NCI-H526 treated with DMSO at 0.1 percent for 48 hours (cell line): ENCODE measurements around the gene ROMO1.
A peak's percentile ranks its signal among the peaks of the same experiment; 100 is the strongest.

Experiments used
- DNase-seq: peaks from one replicate; lab custom pipeline; 2025; lab: John Stamatoyannopoulos, UW

The ROMO1 gene

GRCh38 chr20:35699127-35699956 is at the start of gene ROMO1, which contains the start of gene NFS1:
ROMO1 (plus strand) TSS chr20:35699405; CDS start chr20:35699633, 228 bp downstream.
NFS1 (minus strand) TSS chr20:35699352; CDS start chr20:35699288, 64 bp downstream.
- DNase-seq, result peak; percentile 79

DNA sequence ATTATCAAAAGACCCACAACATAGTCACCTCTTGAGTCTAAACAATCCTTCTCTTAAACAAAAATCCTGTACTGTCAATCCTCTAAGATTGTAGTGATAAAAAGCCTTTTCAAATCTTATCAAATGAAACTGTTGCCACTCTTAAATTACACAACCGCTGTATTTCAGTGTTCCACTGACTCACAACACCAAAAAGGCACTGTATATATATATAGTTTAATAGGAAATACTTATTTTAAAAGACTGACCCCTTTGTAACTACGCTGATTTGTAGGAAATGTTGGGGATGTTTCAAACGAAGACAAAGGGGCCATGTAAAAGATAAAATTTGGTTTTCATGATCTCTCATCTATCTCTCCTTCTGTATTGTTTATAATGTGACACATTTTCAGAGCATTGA is 48.6 kb upstream of the ROMO1 start:
- DNase-seq, result no peak

- DNase-seq, result no peak
These were observed 47.2 kb upstream of the ROMO1 start for GRCh38 chr20:35651958-35652357.

GRCh38 chr20:35652641-35653429 is 46.4 kb upstream of the ROMO1 start:
- DNase-seq, result no peak

DNA sequence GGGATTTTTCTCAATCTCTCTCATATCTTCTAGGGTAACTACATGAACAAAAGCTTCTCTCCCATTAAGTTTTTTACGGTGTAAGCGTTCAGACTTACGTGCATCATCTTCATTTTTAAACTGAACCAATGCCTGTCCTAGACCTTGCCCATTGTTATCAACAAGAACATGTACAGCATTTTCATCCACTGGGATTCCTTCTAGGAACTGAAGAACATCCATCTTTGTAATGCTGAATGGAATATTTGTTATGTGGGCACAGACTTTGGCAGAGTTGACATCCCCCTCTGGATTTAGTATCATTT is 45.8 kb upstream of the ROMO1 start:
- DNase-seq, result no peak

DNA sequence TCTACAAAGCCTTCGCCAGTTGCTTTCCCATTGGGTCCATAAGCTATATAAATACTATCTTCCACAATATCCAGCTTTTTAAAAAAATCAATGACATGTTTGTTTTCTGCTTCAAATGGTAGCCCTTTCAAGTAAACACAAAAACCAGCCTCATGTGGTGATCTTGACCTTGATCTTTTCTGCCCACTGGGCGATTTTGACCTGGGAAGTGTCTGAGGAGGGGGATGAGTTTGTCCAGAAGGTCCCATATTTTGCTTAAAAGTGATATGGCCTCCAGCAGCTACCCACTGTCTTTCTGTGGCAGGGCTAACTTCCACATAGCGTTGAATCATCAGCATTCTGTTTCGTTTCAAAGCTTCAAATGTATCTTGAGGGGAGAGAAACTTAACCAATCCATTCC is 45.3 kb upstream of the ROMO1 start:
- DNase-seq, result no peak

- no peak for DNase-seq
These were observed 44.8 kb upstream of the ROMO1 start for GRCh38 chr20:35654415-35654814.

DNA sequence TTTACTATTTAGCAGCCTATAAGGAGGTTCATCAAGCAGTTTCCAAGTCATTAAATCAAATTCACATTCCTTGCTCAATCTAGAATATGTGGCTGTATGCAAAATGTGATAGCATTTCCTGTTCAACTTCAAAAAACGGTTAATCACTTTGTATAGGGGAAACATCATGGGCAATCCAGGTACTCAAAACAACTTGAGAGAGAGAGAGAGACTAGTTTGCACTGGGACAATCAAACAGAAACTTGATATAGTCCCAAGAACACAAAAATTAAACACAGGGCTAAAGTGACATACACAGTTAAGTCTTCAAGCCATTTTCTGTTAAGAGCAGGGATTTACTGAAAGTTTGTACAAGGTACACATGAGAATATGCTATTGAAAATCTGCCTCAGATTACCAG is 41.9 kb upstream of the ROMO1 start:
- DNase-seq, result no peak

- DNase-seq, result no peak
These were observed 38.9 kb upstream of the ROMO1 start for GRCh38 chr20:35660122-35660937.

DNA sequence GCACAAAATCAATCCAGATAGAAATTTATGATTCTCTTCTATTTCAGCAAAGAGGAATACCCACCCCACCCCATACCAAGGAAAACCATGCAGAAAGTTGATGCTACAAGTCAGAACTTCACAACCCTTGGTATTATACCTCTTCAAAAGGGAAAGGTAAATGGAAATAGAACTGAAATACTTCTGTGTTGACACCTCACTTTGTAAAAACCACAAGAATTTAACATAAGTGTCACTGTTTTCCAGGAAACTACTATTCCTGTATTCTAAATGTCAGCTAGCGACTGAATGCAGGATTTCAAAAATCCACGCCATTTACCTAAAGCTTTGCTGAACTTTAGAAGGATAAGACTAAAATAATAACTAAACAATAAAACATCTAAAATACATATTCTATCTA is 38.2 kb upstream of the ROMO1 start:
- DNase-seq, result no peak

DNA sequence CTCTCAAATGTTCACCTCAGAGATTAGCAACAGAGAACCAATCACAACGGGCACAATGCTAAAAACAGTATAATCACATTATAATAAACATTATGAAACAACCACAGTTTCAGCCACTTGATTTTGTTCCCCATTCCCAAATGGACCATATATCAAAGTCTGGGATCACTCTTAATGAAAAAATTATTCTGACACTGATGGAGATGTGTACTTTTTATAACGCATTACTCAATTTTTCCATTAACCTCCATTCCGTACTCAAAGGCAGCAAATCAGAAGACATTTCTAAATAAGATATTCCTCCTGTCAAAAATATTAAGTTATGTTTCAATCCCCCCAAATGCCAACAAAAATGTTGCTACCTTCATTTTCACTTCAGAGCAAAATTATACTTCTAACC is 37.3 kb upstream of the ROMO1 start:
- no peak for DNase-seq

GRCh38 chr20:35662551-35662950 is 36.7 kb upstream of the ROMO1 start:
- DNase-seq, result no peak

DNA sequence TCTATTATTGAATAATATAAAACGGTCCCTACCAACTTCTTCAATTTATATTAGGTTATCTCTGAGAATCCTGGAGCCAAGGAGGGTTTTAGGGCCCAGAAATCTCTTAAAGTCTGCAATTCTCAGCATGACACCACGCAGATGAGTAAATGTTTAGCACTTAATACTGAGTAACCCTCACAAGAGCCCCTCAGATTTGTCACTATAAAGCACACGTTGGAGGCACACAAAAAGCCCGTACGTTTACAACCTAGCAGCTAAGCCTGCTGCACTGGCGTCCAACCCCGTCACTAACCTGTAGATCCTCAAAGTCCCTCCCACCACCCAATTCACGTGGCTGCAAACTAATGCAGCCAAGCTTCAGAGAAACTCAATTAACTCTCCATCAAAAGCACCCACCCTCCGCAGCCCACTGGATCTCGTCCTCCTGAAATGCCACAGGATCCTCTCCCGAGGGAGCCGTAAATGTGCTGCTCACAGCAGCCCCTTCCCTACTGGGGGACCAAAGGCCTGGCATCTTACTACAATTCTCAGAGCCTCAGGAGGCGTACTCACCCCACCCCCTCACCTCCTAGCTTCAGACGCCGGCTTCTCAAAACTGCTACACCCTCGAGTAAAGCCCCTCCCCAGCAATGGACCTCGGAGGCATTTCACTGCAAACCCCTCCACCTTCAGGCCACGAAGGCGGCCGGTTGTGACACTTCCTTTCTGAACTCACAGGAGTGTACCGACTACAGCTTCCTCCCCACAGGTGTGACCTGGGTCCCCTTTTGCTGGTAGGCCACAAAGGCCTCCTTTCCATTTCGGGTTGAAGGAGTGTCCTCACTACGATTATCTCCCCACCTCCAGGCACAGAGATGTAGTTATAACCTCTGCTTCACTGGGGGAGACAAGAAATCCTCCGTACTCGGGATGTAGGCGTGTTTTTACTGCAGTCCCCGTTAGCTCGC is 35.4 kb upstream of the ROMO1 start:
- peak; percentile 65 for DNase-seq

DNA sequence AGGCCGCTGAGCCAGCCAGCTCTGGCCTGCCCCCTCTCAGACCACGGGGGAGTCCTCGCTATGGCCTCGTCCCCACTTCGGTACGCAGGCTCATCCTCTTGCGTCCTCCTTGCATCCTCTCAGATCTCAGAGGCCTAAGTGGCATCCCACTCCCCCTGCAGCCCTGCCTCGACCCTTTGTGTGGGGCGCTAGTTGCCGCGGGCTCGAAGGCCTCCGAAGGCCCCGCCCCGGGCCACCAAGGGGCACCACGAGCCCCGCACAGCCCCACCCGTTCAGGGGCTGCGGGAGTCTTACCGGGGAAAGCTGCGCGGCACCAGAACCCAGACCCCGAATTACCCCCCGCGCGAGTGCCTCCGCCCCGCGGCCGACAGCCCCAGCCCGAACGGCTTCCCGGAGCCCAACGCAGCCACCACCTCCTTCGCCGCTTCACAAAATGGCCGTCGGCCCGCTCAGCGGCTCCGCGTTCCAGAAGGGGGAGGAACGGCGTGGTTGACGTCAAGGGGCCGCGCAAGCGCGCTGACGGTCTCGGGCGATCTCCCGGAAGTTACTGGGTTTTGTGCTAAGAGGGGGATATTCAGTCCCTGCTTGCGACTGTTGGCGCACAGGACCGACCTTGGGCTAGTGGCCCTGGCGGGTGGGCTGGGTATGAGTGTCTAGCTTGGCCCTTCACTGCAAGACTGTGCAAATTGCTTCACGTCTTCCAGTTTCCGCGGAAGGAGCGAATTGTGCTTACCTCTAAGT is 34.6 kb upstream of the ROMO1 start, which contains the start of the genes CPNE1 and RBM12:
Gene CPNE1 (minus strand): TSS at position 435 of the 741 bp plus-strand sequence. CDS start 31,977 bp downstream, outside the sequence.
Gene RBM12 (minus strand): TSS at position 435 of the 741 bp plus-strand sequence. CDS start 9,578 bp downstream, outside the sequence.
- DNase-seq, result peak; percentile 90

GRCh38 chr20:35665949-35666288 is 33.3 kb upstream of the ROMO1 start:
- no peak for DNase-seq

- no peak for DNase-seq
These were observed 30.0 kb upstream of the ROMO1 start for GRCh38 chr20:35669221-35669620.

GRCh38 chr20:35669681-35670080 is 29.5 kb upstream of the ROMO1 start:
- no peak for DNase-seq

DNA sequence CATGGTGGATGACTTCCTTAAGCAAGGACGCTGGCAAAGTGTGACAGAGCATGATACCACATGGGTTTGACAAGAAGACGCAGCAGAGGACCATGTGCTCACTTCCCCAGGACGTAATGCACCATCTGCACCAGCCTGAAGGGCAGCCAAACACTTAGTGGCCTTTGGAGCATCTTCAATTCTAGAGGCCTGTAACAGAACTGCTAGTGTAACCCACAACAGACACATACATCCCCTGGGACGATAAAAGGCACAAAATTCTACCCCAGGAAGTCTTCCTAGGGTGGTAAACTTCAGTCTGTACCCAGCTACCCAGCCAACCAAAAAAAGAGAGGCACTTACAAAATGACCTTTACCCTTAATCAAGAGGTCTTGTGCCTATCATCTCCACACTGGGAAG is 25.3 kb upstream of the ROMO1 start:
- DNase-seq, result no peak

- DNase-seq, result no peak
These were observed 24.3 kb upstream of the ROMO1 start for GRCh38 chr20:35674921-35675320.

GRCh38 chr20:35680452-35681183 is 18.6 kb upstream of the ROMO1 start:
- no peak for DNase-seq
